ENCODE results near the gene DHRSX.
"Not testable (repeated sequence)": the region's sequence is repeated elsewhere in the genome, so short reads cannot be mapped to it uniquely, and the experiment has no call there.

The DHRSX gene

DNA sequence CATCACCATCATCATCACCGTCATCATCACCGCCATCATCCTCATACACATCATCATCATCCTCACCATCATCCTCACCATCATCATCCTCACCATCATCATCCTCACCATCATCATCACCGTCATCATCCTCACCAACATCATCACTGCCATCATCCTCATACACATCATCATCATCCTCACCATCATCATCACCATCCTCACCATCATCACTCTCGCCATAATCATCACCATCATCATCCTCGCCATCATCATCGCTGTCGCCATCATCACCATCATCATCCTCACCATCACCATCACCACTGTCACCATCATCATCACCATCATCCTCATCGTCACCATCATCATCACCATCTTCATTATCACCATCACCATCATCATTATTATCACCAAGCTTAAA, 19.8 kb upstream of the DHRSX start:
- no peak for DNase-seq (ENCODE audit: extremely low spot score)
- CTCF ChIA-PET, result no interaction called here
- POLR2A ChIA-PET, result no interaction called here
- TF ChIP-seq, protein P1, sequence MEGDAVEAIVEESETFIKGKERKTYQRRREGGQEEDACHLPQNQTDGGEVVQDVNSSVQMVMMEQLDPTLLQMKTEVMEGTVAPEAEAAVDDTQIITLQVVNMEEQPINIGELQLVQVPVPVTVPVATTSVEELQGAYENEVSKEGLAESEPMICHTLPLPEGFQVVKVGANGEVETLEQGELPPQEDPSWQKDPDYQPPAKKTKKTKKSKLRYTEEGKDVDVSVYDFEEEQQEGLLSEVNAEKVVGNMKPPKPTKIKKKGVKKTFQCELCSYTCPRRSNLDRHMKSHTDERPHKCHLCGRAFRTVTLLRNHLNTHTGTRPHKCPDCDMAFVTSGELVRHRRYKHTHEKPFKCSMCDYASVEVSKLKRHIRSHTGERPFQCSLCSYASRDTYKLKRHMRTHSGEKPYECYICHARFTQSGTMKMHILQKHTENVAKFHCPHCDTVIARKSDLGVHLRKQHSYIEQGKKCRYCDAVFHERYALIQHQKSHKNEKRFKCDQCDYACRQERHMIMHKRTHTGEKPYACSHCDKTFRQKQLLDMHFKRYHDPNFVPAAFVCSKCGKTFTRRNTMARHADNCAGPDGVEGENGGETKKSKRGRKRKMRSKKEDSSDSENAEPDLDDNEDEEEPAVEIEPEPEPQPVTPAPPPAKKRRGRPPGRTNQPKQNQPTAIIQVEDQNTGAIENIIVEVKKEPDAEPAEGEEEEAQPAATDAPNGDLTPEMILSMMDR (IDR thresholded peaks at IDR 0.05; ENCODE audit: control extremely low read depth, extremely low read depth, low read depth, missing control alignments), result no peak

DNA sequence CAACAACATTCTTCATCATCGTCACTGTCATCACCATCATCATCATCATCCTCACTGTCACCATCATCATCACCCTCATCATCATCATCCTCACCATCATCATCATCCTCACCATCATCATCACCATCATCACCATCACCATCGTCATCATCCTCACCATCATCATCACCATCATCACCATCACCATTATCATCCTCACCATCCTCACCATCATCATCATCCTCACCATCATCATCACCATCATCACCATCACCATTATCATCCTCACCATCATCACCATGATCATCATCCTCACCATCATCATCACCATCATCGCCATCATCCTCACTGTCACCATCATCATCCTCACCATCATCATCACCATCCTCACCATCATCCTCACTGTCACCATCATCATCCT, 18.9 kb upstream of the DHRSX start:
- POLR2A ChIA-PET; CTCF ChIA-PET; DNase-seq (ENCODE audit: extremely low spot score): not testable (repeated sequence)

DNA sequence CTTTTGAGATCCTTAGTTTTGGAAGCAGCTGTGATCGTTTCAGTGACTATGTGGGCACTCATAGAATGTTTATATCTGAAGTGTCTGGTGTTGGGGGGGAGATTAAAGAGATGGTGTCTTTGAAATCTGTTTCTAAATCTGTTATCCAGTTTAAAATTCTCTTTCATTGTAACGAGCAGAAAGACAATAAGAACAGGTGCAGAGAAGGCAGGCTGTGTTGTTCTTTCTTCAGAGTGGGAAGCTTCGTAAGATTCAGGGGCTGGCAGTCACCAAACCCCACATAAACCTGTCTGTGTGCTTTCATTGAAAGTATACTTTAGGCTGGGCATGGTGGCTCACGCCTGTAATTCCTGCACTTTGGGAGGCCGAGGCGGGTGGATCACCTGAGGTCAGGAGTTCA, 16.3 kb upstream of the DHRSX start:
- CTCF ChIA-PET, result no interaction called here
- TF ChIP-seq, protein P1 (IDR thresholded peaks at IDR 0.05; ENCODE audit: control extremely low read depth, extremely low read depth, low read depth, missing control alignments), result no peak
- POLR2A ChIA-PET, result no interaction called here
- DNase-seq (ENCODE audit: extremely low spot score), result no peak

DNA sequence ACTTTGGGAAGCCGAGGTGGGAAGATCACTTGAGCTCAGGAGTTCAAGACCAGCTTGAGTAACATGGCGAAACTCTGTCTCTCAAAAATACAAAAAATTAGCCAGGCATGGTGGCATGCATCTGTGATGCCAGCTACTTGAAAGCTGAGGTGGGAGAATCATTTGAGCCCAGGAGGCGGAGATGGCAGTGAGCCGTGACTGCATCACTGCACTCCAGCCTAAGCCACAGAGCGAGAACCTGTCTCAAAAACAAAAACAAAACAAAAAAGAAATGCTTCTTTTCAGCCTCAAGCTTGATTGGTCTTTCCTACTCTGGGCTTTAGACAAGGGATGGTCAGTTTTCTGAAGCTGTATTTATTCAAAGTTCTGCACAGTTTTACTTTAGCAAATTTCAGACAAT, 15.8 kb upstream of the DHRSX start:
- TF ChIP-seq, protein P1 (IDR thresholded peaks at IDR 0.05; ENCODE audit: control extremely low read depth, extremely low read depth, low read depth, missing control alignments), result no peak
- POLR2A ChIA-PET, result no interaction called here
- CTCF ChIA-PET, result no interaction called here
- DNase-seq (ENCODE audit: extremely low spot score), result no peak

DNA sequence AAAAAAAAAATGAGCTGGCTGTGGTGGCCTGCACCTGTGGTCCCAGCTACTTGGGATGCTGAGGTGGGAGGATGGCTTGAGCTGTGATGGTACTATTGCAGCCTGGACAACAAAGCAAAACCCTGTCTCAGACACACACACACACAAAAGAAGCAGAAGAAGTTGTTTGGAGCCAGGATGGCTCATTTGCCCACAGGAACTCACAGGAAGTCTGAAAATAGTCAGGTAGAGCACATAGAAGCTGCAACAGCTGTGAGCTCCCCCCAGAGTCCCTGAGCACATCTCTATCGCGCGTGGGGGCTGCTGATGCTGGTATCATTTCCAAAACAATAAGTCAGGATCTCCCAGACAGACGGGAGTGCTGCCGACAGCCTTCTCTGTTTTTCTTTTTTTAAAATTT, 13.4 kb upstream of the DHRSX start:
- ChIA-PET CTCF (no interaction called here), POLR2A (no interaction called here)
- TF ChIP-seq, protein P1 (IDR thresholded peaks at IDR 0.05; ENCODE audit: control extremely low read depth, extremely low read depth, low read depth, missing control alignments), result no peak
- no peak for DNase-seq (ENCODE audit: extremely low spot score)

DNA sequence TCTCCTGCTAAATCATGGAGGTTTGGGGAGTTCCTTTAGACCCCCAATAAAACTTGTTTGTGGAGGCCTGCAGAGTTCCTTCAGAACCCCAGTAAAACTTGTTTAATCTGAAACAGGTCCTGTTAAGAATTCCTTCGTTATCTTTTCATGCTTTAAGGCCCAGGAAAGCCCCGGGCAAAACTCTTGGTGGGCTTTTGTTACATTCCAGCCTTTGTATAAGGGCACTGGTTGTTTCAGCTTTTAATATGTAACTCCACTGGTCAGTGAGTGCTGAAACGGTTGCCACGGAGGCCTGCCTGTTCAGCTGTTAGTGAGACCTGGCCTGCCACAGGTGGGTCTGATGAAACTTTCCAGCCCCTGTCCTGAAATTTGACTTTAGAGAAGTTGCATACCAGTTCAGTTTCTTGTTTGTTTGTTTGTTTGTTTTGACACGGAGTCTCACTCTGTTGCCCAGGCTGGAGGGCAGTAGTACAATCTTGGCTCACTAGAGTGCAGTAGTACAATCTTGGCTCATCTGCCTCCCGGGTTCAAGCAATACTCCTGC, 12.4 kb upstream of the DHRSX start:
- DNase-seq (ENCODE audit: extremely low spot score), result no peak
- TF ChIP-seq, protein P1 (IDR thresholded peaks at IDR 0.05; ENCODE audit: control extremely low read depth, extremely low read depth, low read depth, missing control alignments), result no peak
- CTCF ChIA-PET, result no interaction called here
- POLR2A ChIA-PET, result no interaction called here

DNA sequence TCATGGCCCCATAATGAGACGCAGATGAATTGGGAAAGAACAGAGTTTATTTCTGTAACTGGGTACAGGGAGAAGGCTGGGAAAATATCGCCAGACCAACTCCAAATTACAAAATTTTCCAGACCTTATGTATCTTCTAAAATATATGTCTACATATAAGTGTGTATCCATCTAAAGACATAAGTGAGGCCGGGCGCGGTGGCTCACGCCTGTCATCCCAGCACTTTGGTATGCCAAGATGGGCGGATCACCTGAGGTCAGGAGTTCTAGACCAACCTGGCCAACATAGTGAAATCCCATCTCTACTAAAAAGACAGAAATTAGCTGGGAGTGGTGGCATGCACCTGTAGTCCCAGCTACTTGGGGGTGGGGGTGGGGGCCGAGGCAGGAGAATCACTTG, 11.7 kb upstream of the DHRSX start:
- no peak for DNase-seq (ENCODE audit: extremely low spot score)
- ChIA-PET CTCF (no interaction called here), POLR2A (no interaction called here)
- TF ChIP-seq, protein P1 (IDR thresholded peaks at IDR 0.05; ENCODE audit: control extremely low read depth, extremely low read depth, low read depth, missing control alignments), result no peak

Measured in GM10248 (cell line).